Right lobe of liver (tissue), 6 donors: ENCODE results near the gene SLC6A19. TPM values are rescaled to one million over a fixed set of nuclear protein-coding genes. Genes with fewer than 3 reads are reported as not detected.
A peak's percentile ranks its signal among the peaks of the same experiment; 100 is the strongest.

ENCODE experiments used
- ATAC-seq, 4 donors: fragments of 200-7000 bp; cut with Tn5 transposase; one replicate each; pipeline ENCODE4 v1.9.1; 2020; ENCODE audit warnings: mild to moderate bottlenecking in 4 of 4, moderate library complexity in 4 of 4
- DNase-seq, 3 donors: peaks; one replicate each; pipeline ENCODE4 v3.0.0-alpha.2; 2020
- H3K27ac ChIP-seq, 3 donors: fragments of 200-600 bp; one replicate each; pipeline ENCODE4 v1.8.0; 2022
- H3K27me3 ChIP-seq, 2 donors: fragments of 200-600 bp; one replicate each; pipeline ENCODE4 v1.8.0; 2022
- H3K36me3 ChIP-seq, 4 donors: fragments of 200-600 bp; sonication (generic) in 1 of 4; one replicate each; pipeline versions ENCODE4 v1.5.1 to v1.8.0; 2017 to 2022; ENCODE audit warnings: control low read depth in 1 of 4
- H3K4me1 ChIP-seq, 4 donors: fragments of 200-600 bp; sonication (generic) in 1 of 4; one replicate each; pipeline versions ENCODE4 v1.5.1 to v1.8.0; 2017 to 2022; ENCODE audit warnings: control low read depth in 1 of 4
- H3K4me3 ChIP-seq, 3 donors: fragments of 200-600 bp; one replicate each; pipeline ENCODE4 v1.8.0; 2022
- H3K9me3 ChIP-seq, 4 donors: fragments of 200-600 bp; sonication (generic) in 1 of 4; one replicate each; pipeline versions ENCODE4 v1.5.1 to v1.8.0; 2017 to 2022; ENCODE audit warnings: control low read depth in 1 of 4
- POLR2A ChIP-seq: fragments of 450-650 bp; IDR thresholded peaks from one replicate; pipeline ENCODE4 v1.6.1; 2017; ENCODE audit warnings: antibody characterized with exemption, mild to moderate bottlenecking
- WGBS: methylation state at CpG from one replicate; pipeline ENCODE4 v1.1.6; 2018; ENCODE audit warnings: low coverage, low lambda C conversion rate; ENCODE audit not compliant: insufficient coverage; ENCODE audit errors: missing lambda C conversion rate; 5-methylcytosine and 5-hydroxymethylcytosine counted together
- intact Hi-C, 2 donors: fragments of 100-400 bp; cut with DNase I; formaldehyde crosslinking; loops; one replicate each; pipeline versions ENCODE4 v1.11.2 to v1.14.1; 2022
- total RNA-seq, 6 experiments: library from RNA; depleted of rRNA in 2 of 6; stranded (reverse); fragments of >200 nt in 2 of 6; fragmentation: NEBNext Ultra II Directional in 3 of 6; extraction: Animal tissue kit (Norgen Biotek cat#: 25700) in 3 of 6; gene quantifications; one replicate each; pipeline versions ENCODE4 v1.1.0 to v1.2.4, GENCODE V29; 2016 to 2023
- TF ChIP-seq, protein P1 (sequence below), 4 donors: fragments of 200-600 bp in 3 of 4; fragments of 450-650 bp in 1 of 4; IDR thresholded peaks; one replicate each; pipeline versions ENCODE4 v1.5.1 to v1.8.0; 2016 to 2022; ENCODE audit warnings: antibody characterized with exemption in 4 of 4, mild to moderate bottlenecking in 2 of 4
- donor health status: DM: no; HTN: yes; CAD: no.
- donor health status: DM: no; HTN: no; CAD: no.
- donor health status: DM: no; HTN: no; CAD: no.
- donor health status: DM: no; HTN: yes; CAD: no.
- donor health status: DM: no; HTN: yes; CAD: no.

SLC6A19 gene
- total RNA-seq, 6 experiments from 2014 or later = 0.12 to 0.93 (median 0.41) TPM

DNA sequence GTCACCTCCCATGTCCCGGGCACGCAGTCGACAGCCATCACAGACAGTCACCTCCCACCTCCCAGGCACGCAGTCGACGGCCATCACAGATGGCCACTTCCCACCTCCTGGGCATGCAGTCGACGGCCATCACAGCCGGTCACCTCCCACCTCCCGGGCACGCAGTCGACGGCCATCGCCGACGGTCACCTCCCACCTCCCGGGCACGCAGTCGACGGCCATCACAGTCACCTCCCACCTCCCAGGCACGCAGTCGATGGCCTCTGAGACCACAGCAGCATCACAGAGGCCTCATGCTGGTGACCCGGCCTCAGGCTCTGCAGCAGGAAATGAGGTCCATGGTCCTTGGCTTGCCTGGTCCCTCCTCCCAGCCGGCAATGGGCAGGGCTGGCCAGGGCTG is 5.5 kb upstream of the SLC6A19 start:
- Histone ChIP-seq H3K9me3 (no peaks in the 10 kb centered on the region), H3K27me3 (no peaks in the 10 kb centered on the region), H3K36me3 (no peaks in the 10 kb centered on the region), H3K27ac (no peak overlapping the region), H3K4me1 (no peaks in the 10 kb centered on the region), H3K4me3 (no peak overlapping the region)
- no peak for TF ChIP-seq POLR2A
- TF ChIP-seq, protein P1, sequence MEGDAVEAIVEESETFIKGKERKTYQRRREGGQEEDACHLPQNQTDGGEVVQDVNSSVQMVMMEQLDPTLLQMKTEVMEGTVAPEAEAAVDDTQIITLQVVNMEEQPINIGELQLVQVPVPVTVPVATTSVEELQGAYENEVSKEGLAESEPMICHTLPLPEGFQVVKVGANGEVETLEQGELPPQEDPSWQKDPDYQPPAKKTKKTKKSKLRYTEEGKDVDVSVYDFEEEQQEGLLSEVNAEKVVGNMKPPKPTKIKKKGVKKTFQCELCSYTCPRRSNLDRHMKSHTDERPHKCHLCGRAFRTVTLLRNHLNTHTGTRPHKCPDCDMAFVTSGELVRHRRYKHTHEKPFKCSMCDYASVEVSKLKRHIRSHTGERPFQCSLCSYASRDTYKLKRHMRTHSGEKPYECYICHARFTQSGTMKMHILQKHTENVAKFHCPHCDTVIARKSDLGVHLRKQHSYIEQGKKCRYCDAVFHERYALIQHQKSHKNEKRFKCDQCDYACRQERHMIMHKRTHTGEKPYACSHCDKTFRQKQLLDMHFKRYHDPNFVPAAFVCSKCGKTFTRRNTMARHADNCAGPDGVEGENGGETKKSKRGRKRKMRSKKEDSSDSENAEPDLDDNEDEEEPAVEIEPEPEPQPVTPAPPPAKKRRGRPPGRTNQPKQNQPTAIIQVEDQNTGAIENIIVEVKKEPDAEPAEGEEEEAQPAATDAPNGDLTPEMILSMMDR (IDR thresholded peaks at IDR 0.05) = no peak
- intact Hi-C loops = no loop called here
- WGBS = 77% methylated on average over 7 of the region's 24 CpGs
- DNase-seq (peak in 1 of 3 donors; percentile 40), ATAC-seq (no peak)

DNA sequence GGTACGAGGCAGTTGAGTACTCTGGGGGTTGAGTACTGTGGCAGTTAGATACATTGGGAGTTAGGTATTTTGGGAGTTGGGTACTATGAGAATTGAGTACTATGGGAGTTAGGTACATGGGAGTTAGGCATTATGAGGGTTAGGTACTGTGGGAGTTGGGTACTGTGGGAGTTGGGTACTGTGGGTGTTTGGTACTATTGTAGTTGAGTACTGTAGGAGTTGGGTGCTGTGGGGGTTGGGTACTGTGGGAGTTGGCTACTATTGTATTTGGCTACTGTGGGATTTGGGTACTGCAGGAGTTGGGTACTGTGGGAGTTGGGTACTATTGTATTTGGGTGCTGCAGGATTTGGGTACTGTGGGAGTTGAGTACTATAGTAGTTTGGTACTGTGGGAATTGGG is 4.8 kb upstream of the SLC6A19 start:
- ATAC-seq (no peak), DNase-seq (no peak)
- no peaks in the 10 kb centered on the region for H3K36me3 ChIP-seq
- no peak overlapping the region for H3K27ac ChIP-seq
- H3K27me3 ChIP-seq = no peaks in the 10 kb centered on the region
- H3K9me3 ChIP-seq = no peaks in the 10 kb centered on the region
- H3K4me3 ChIP-seq = no peak overlapping the region
- TF ChIP-seq, protein P1 (IDR thresholded peaks at IDR 0.05) = no peak
- TF ChIP-seq POLR2A = no peak
- intact Hi-C loops = no loop called here
- no peaks in the 10 kb centered on the region for H3K4me1 ChIP-seq
- no CpG with 5 or more reads among the region's 1 CpG for WGBS

DNA sequence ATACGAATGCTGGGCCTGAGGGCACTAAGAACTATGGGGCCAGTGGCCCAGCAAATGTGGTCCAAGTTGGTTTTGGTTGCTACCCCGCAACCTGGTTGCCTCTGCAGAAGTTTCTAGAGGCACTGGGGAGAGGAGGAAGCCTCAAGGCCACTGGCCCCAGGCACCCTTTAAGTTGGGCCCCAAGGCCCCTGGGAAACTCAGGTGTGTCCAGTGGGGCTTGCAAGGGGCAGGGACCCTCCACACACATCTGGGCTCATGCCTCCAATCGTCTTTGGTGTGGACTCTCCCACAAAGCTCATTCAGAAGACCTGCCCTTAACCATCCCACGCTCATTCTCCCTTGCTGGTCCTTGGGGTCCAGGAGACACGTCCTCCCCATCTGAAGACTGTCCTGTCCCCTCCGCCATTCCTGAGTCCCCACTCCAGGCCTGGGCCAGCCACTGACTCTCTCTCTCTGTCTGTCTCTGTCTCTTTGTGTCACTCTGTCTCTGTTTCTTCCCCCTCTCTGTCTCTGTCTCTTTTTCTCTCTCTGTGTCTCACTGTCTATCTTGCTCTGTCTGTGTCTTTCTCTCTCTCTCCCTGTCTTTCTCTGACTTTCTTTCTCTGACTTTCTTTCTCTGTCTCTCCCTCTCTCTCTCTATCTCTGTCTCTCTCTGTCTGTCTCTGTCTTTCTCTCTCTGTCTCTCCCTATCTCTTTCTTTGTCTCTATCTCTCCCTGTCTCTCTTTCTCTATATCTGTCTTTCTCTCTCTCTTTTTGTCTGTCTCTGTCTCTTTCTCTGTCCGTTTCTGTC is 3.3 kb upstream of the SLC6A19 start:
- Histone ChIP-seq H3K36me3 (no peaks in the 10 kb centered on the region), H3K4me1 (no peaks in the 10 kb centered on the region), H3K9me3 (no peaks in the 10 kb centered on the region), H3K4me3 (no peak overlapping the region), H3K27ac (no peak overlapping the region), H3K27me3 (no peaks in the 10 kb centered on the region)
- TF ChIP-seq, protein P1 (IDR thresholded peaks at IDR 0.05) = no peak
- no peak for TF ChIP-seq POLR2A
- intact Hi-C loops = no loop called here
- ATAC-seq (no peak), DNase-seq (no peak)
- WGBS = 76% methylated on average over 6 of the region's 7 CpGs

DNA sequence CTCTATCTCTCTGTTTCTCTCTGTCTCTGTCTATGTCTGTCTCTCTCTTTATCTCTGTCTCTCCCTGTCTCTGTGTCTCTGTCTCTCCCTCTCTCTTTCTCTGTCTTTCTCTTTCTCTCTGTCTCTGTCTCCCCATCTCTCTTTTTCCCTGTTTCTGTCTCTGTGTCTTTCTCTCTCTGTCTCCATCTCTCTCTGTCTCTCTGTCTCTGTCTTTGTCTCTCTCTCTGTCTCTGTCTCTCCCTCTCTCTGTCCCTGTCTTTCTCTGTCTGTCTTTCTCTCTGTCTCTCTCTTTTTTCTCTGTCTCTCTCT is 2.1 kb upstream of the SLC6A19 start:
- Histone ChIP-seq H3K36me3 (no peaks in the 10 kb centered on the region), H3K4me1 (no peaks in the 10 kb centered on the region), H3K27me3 (no peaks in the 10 kb centered on the region), H3K4me3 (no peak overlapping the region), H3K27ac (no peak overlapping the region), H3K9me3 (no peaks in the 10 kb centered on the region)
- intact Hi-C loops = no loop called here
- DNase-seq (no peak), ATAC-seq (no peak)
- TF ChIP-seq, protein P1 (IDR thresholded peaks at IDR 0.05) = no peak
- no peak for TF ChIP-seq POLR2A
